Erythroblast (primary cell): ENCODE measurements around the gene FILIP1L.
A peak's percentile ranks its signal among the peaks of the same experiment; 100 is the strongest.

Source experiments
- DNase-seq, 2 experiments: peaks; one replicate each; lab custom pipeline; 2025; lab: John Stamatoyannopoulos, UW
- GATA1 ChIP-seq: IDR thresholded peaks from 2 replicates; pipeline ENCODE4 v1.6.1; 2011; ENCODE audit warnings: low read depth, mild to moderate bottlenecking, control low read depth, low read length, moderate library complexity
- POLR2A ChIP-seq: IDR thresholded peaks from 2 replicates; pipeline ENCODE4 v1.6.1; 2011; ENCODE audit warnings: mild to moderate bottlenecking, low read length

Gene FILIP1L

GRCh38 chr3:100117093-100117492 lies 2.8 kb upstream of the FILIP1L start:
- DNase-seq, result no peak
- TF ChIP-seq POLR2A, result no peak
- TF ChIP-seq GATA1, result no peak

GRCh38 chr3:100113723-100114412 lies 433 bp downstream of the FILIP1L start:
- TF ChIP-seq POLR2A, result no peak
- TF ChIP-seq GATA1, result no peak
- DNase-seq, result no peak

GRCh38 chr3:100111728-100112127 lies 2.6 kb downstream of the FILIP1L start:
- no peak for DNase-seq
- TF ChIP-seq POLR2A (no peak), GATA1 (no peak)

GRCh38 chr3:100110162-100110561 lies 4.1 kb downstream of the FILIP1L start:
- no peak for DNase-seq
- TF ChIP-seq GATA1, result no peak
- TF ChIP-seq POLR2A, result no peak

DNA sequence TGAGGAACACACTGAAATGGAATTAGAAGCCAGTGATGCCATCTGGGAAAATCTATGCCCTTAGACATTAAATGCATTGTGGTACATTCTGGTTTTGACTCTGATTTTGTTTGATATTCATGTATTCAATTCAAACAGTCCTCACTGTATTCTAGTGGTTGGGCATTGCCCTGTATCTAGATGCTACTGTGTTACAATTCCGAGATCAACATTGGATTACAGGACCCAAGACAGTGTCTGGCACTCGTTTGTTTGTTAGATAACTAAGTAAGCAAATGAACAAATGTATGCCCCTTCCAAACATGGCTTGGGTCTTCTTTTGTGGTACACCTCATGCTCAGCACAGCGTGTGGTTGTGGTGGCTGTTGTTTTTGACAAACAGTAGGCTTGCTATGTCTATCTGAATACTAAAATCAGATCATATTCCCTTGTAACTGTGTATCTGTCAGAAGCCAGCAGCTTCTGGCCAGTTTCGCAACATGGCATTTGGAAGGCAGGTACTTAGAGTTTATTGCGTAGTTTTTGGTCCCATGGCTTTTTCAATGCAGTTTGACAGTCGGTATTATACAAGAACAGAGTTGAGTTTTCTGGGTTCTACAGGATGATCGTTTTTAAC lies 5.7 kb downstream of the FILIP1L start:
- TF ChIP-seq GATA1 (no peak), POLR2A (no peak)

GRCh38 chr3:100107221-100107814 lies 7.0 kb downstream of the FILIP1L start:
- DNase-seq, result no peak
- TF ChIP-seq POLR2A (no peak), GATA1 (no peak)

More for the DNA sequence above, 5.7 kb downstream of the FILIP1L start:
- DNase-seq, result no peak

DNA sequence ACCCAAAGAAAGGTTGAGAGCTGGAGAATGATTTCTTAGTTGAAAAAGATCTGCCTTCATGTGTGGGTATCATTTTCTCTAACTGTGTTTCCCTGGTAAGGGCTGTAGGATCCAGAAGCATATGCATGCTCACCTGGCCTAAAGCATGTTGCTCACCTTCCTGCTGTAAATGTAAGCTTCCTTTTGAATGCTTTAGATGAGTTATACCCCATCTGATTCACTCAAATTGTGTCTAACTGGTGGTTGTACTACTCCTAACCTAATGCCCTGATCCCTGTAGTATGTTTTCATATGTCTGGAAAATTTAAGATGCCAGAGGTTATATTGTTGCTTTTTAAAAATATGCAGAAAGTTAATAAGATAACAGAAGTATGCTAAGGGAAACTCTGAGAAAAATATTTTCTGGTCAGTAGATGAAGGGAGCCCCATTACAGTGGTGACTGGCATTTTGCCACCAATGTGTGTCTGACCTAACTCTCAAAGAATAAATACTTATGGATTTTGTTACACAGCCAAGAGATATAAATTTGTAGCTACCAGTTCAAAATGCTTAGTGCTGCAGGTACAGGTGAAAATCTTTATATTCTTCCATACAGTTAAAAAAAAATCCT lies 7.7 kb downstream of the FILIP1L start:
- no peak for TF ChIP-seq GATA1
- TF ChIP-seq POLR2A, result no peak
- DNase-seq, result no peak

GRCh38 chr3:100106094-100106493 lies 8.2 kb downstream of the FILIP1L start:
- DNase-seq, result peak; percentile 38 to 42
- TF ChIP-seq POLR2A, result no peak
- no peak for TF ChIP-seq GATA1

DNA sequence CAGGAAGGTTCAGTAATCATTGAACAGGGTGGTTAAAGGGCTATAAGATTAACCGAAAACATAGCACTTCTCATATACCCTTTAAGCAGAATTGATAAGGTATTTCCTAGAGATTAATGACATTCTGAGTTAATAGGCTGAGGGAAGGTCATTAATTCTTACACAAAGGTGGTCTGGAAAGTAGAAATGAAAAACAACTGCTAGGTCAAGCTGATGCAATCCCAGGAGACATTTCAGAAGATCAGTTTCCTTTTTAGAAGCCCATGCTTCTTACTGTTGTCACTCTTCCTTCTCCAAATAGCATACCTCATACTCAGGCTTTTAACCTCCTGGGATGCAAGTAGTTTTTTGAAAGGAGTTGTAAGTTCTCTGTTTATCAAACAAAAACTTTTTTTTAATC lies 8.8 kb downstream of the FILIP1L start:
- DNase-seq, result peak in 1 of 2 experiments; percentile 29
- TF ChIP-seq POLR2A (no peak), GATA1 (no peak)

- TF ChIP-seq POLR2A (no peak), GATA1 (no peak)
- no peak for DNase-seq
These were observed 9.4 kb downstream of the FILIP1L start for GRCh38 chr3:100104817-100105413.

- no peak for DNase-seq
- TF ChIP-seq GATA1 (no peak), POLR2A (no peak)
These were observed 9.9 kb downstream of the FILIP1L start for GRCh38 chr3:100104442-100104798.

DNA sequence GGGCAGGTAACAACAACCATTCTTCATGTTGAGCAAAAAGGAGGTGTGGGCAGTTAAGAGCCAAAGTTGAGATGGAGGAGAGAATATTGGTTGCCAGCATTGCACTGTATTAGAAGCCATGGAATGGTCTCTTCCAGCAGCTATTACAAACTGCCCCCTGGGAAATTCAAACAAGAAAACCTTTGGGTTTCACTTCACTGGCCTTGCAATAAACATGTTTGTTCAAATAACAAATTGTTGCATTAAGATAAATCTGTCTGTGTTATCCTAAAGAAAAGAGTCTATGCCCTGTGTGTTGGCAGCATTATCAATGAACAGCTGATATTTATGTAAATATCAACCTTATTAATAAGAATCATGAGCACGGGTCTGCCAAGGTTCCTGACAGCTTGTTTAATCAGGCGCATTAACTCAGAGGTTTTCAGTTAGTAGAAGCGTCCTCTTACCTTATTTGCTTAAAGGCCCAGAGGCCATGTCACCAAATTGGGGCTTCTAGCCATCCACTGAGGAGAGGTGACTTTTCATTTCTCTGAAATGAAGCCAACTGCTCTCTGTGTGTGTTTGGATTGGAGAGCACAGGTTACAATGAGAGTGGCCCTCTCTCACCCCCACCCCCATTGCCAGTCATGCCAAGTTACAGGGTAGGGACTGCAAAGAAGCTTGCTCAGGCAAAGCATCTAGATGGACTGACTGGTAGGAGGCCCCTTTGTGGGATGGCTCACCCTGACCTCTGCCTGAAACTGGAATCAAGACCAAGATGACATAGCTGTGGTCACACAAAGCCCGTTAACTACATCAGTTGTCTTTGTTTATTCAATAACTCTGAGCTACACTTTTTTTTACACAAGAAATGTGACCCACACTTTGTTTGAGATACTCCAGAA lies 10.5 kb downstream of the FILIP1L start:
- TF ChIP-seq POLR2A (no peak), GATA1 (no peak)
- no peak for DNase-seq

GRCh38 chr3:100102757-100103156 lies 11.5 kb downstream of the FILIP1L start:
- TF ChIP-seq POLR2A, result no peak
- no peak for TF ChIP-seq GATA1
- no peak for DNase-seq
